ENCODE measurements around the gene PCAT6.

PCAT6 gene

GRCh38 chr1:202807451-202807925 is 3.3 kb upstream of the PCAT6 start:
- H3K4me3 ChIP-seq (replicated peaks; ENCODE audit: low read depth, low read length), result peak overlapping the region; percentile 76
- TF ChIP-seq CTCF (IDR thresholded peaks at IDR 0.05; ENCODE audit: low read depth, low read length, missing control alignments), result no peak
- no peak for DNase-seq (ENCODE audit: extremely low read depth, low read depth)

GRCh38 chr1:202807926-202808757 is 2.6 kb upstream of the PCAT6 start, which contains the start of gene KDM5B:
Gene KDM5B, minus strand, starts transcription at chr1:202808421. Its CDS starts 116 bp downstream, at chr1:202808305.
- no peak for TF ChIP-seq CTCF (IDR thresholded peaks at IDR 0.05; ENCODE audit: low read depth, low read length, missing control alignments)
- peak; percentile 17 for DNase-seq (ENCODE audit: extremely low read depth, low read depth)

GRCh38 chr1:202809597-202810159 is 1.1 kb upstream of the PCAT6 start:
- no peak overlapping the region for H3K4me3 ChIP-seq (replicated peaks; ENCODE audit: low read depth, low read length)
- no peak for DNase-seq (ENCODE audit: extremely low read depth, low read depth)
- no peak for TF ChIP-seq CTCF (IDR thresholded peaks at IDR 0.05; ENCODE audit: low read depth, low read length, missing control alignments)

More at GRCh38 chr1:202807926-202808757, 2.6 kb upstream of the PCAT6 start, which contains the start of gene KDM5B:
- peak within 1 kb of the TSS; percentile 76 for H3K4me3 ChIP-seq (replicated peaks; ENCODE audit: low read depth, low read length)

GRCh38 chr1:202810193-202810614 is 550 bp upstream of the PCAT6 start:
- DNase-seq (ENCODE audit: extremely low read depth, low read depth), result no peak
- H3K4me3 ChIP-seq (replicated peaks; ENCODE audit: low read depth, low read length), result peak overlapping the region; percentile 60
- TF ChIP-seq CTCF (IDR thresholded peaks at IDR 0.05; ENCODE audit: low read depth, low read length, missing control alignments), result no peak

GRCh38 chr1:202811296-202812175 is 782 bp downstream of the PCAT6 start:
- no peak for TF ChIP-seq CTCF (IDR thresholded peaks at IDR 0.05; ENCODE audit: low read depth, low read length, missing control alignments)
- no peak for DNase-seq (ENCODE audit: extremely low read depth, low read depth)
- H3K4me3 ChIP-seq (replicated peaks; ENCODE audit: low read depth, low read length), result peak overlapping the region; percentile 60
